Natural killer cell (primary cell): ENCODE results near the gene STARD7. TPM values are rescaled to one million over a fixed set of nuclear protein-coding genes. Genes with fewer than 3 reads are reported as not detected.

Experiments
- ATAC-seq, 3 donors: fragments of 150-1000 bp in 2 of 3; fragments of 200-7000 bp in 1 of 3; cut with Tn5 transposase; 1 replicate in 1 of 3; 2 replicates in 2 of 3; pipeline ENCODE4 v1.10.0; 2021; ENCODE audit warnings: mild to moderate bottlenecking in 2 of 3, moderate library complexity in 2 of 3
- DNase-seq, 2 donors: peaks; one replicate each; pipeline versions ENCODE4 v3.0.0 to v3.0.0-alpha.2; 2013 to 2021; ENCODE audit warnings: mixed read lengths in 1 of 2
- H3K27ac ChIP-seq: one replicate; pipeline ENCODE4 v1.5.1; 2013; ENCODE audit warnings: mild to moderate bottlenecking, low read length
- H3K27me3 ChIP-seq: one replicate; pipeline ENCODE4 v1.6.1; 2013; ENCODE audit warnings: low read length; ENCODE audit not compliant: control insufficient read depth, insufficient read depth
- H3K36me3 ChIP-seq: one replicate; pipeline ENCODE4 v1.6.1; 2013; ENCODE audit warnings: low read length; ENCODE audit not compliant: control insufficient read depth, insufficient read depth
- H3K4me1 ChIP-seq: one replicate; pipeline ENCODE4 v1.6.1; 2013; ENCODE audit warnings: low read length; ENCODE audit not compliant: control insufficient read depth, insufficient read depth
- H3K4me3 ChIP-seq: one replicate; pipeline ENCODE4 v1.5.1; 2013; ENCODE audit warnings: low read length
- H3K9me3 ChIP-seq: one replicate; pipeline ENCODE4 v1.6.1; 2013; ENCODE audit warnings: low read length; ENCODE audit not compliant: control insufficient read depth, insufficient read depth
- H3K27ac Mint-ChIP-seq, 2 donors: one replicate each; pipeline ENCODE4 v1.8.0; 2022; ENCODE audit warnings: mild to moderate bottlenecking in 2 of 2, mixed read lengths in 2 of 2, moderate library complexity in 1 of 2
- H3K27me3 Mint-ChIP-seq, 2 donors: one replicate each; pipeline ENCODE4 v1.8.0; 2022; ENCODE audit warnings: low read depth in 2 of 2, mixed read lengths in 2 of 2
- H3K36me3 Mint-ChIP-seq: one replicate; pipeline ENCODE4 v1.8.0; 2022; ENCODE audit warnings: mixed read lengths
- H3K4me1 Mint-ChIP-seq, 2 donors: one replicate each; pipeline ENCODE4 v1.8.0; 2022; ENCODE audit warnings: mixed read lengths in 2 of 2
- H3K4me3 Mint-ChIP-seq: one replicate; pipeline ENCODE4 v1.8.0; 2022; ENCODE audit warnings: mild to moderate bottlenecking, moderate library complexity, mixed read lengths
- H3K9me3 Mint-ChIP-seq, 2 donors: one replicate each; pipeline ENCODE4 v1.8.0; 2022; ENCODE audit warnings: mixed read lengths in 2 of 2
- WGBS: methylation state at CpG from one replicate; pipeline ENCODE4 v1.1.7; 2013; ENCODE audit warnings: missing lambda C conversion rate; ENCODE audit not compliant: insufficient coverage; 5-methylcytosine and 5-hydroxymethylcytosine counted together
- intact Hi-C: fragments of 100-400 bp; cut with micrococcal nuclease; formaldehyde crosslinking; loops from one replicate; pipeline ENCODE4 v1.14.2; 2022
- total RNA-seq, 4 donors: library from RNA; stranded (reverse); fragments of 120-200 nt in 1 of 4; gene quantifications; one replicate each; pipeline versions ENCODE4 v1.2.3 to v1.2.4, GENCODE V29; 2013 to 2022
- TF ChIP-seq, protein P1 (sequence below): fragments of 200-600 bp; IDR thresholded peaks from one replicate; pipeline ENCODE4 v1.8.0; 2022; ENCODE audit warnings: antibody characterized with exemption

Gene STARD7
- total RNA-seq, 3 donors from 2014 or later (not counting 1 experiment from before 2014, with no cell fraction given), result 62.6 to 106 (median 86.1) TPM

DNA sequence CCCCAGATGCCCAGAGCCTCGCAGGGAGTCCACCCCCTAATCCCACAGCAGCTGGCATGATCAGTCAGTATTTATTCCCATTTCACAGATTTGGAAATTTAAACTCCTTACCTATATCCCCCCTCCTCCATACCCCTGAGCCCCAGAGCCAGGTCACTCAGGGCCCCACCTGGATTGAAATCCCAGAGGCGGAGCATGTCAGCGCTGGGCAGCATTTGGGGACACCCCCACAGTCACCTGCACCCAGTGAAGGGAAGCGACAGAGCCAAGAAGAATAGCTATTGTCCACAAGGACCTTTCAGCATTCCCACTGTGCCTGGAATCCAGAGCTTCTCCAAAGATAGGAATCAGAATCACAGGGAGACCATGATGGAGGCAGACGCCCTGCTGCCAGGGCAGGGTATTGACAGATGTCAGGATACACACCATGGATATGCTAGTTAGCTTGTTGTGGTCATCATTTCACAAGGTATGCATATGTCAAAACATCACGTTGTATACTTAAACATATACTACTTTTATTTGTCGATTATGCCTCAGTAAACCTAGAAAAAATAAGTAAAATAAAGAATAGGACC, 69.4 kb downstream of the STARD7 start:
- peaks cover 18 to 51% of the 10 kb centered on the region in 2 donors for H3K4me1 Mint-ChIP-seq
- H3K36me3 Mint-ChIP-seq, result no peaks in the 10 kb centered on the region
- TF ChIP-seq, protein P1, sequence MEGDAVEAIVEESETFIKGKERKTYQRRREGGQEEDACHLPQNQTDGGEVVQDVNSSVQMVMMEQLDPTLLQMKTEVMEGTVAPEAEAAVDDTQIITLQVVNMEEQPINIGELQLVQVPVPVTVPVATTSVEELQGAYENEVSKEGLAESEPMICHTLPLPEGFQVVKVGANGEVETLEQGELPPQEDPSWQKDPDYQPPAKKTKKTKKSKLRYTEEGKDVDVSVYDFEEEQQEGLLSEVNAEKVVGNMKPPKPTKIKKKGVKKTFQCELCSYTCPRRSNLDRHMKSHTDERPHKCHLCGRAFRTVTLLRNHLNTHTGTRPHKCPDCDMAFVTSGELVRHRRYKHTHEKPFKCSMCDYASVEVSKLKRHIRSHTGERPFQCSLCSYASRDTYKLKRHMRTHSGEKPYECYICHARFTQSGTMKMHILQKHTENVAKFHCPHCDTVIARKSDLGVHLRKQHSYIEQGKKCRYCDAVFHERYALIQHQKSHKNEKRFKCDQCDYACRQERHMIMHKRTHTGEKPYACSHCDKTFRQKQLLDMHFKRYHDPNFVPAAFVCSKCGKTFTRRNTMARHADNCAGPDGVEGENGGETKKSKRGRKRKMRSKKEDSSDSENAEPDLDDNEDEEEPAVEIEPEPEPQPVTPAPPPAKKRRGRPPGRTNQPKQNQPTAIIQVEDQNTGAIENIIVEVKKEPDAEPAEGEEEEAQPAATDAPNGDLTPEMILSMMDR, result no peak
- DNase-seq (no peak), ATAC-seq (no peak)
- intact Hi-C loops, result no loop called here
- Histone ChIP-seq H3K9me3 (no peaks in the 10 kb centered on the region), H3K27me3 (no peaks in the 10 kb centered on the region), H3K4me1 (peaks cover 56% of the 10 kb centered on the region), H3K4me3 (no peak overlapping the region), H3K27ac (no peak overlapping the region), H3K36me3 (peaks cover 25% of the 10 kb centered on the region)
- H3K4me3 Mint-ChIP-seq, result no peak overlapping the region
- H3K9me3 Mint-ChIP-seq, result no peaks in the 10 kb centered on the region
- WGBS, result 90% methylated on average over 5 of the region's 7 CpGs
- H3K27me3 Mint-ChIP-seq, result no peaks in the 10 kb centered on the region
- peak overlapping the region; percentile 61 to 82 for H3K27ac Mint-ChIP-seq

DNA sequence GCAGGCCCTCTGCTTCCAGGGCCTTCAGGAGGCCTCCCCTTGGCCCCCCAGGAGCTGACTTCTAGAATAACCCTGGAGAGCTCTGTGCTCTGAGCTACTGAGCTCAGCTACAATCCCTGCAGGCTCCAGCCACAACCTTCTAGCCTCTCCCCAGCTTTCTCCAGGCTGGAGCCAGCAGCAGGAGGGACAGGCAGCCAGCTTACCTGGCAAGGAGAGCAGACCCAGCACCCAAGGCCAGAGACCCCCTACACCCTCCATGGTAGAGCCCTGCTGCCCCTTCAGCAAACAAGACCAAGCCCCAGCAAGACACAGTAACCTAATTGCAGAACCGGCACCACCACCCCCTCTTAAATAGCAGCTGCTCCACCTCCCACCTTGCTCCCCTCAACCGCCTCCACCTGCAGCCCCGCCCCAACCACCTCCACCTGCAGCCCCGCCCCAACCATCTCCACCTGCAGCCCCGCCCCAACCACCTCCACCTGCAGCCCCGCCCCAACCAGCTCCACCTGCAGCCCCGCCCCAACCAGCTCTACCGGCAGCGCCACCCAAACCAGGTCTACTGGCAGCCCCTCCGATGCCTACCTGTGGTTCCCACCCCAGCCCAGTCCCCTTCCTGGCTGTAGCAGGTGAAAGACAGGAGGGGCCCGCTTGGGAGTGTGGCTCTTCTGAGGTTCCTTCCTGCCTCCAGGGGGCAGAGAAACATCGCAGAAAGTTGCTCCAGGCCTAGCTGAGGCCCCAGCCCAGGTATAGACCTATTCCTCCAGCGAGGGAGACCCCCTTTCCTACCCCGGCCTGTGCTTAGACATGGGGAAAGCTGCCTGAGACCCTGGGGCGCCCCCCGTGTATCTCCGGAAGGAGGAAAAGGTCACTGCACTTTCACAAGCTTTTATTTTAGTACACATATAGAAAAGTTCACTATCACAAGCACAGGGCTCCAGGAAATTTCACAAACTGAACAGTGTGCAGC, 70.2 kb downstream of the STARD7 start, which contains the start of gene ASTL:
Gene ASTL (minus strand): TSS at position 324 of the 967 bp plus-strand sequence. CDS start 66 bp downstream, at position 258.
- Mint-ChIP-seq H3K36me3 (no peaks in the 10 kb centered on the region), H3K4me3 (peak within 1 kb of the TSS; percentile 49), H3K9me3 (no peaks in the 10 kb centered on the region), H3K27me3 (no peaks in the 10 kb centered on the region), H3K27ac (peak within 1 kb of the TSS; percentile 61 to 82), H3K4me1 (peaks cover 12 to 43% of the 10 kb centered on the region in 2 donors)
- intact Hi-C loops, result loop anchor here (1.0 kb wide), 1 partner anchor 36 kb away; no protein-coding TSS in a partner anchor
- Histone ChIP-seq H3K27ac (no peak within 1 kb of the TSS), H3K4me3 (no peak within 1 kb of the TSS), H3K4me1 (peaks cover 48% of the 10 kb centered on the region), H3K27me3 (no peaks in the 10 kb centered on the region), H3K9me3 (no peaks in the 10 kb centered on the region), H3K36me3 (peaks cover 17% of the 10 kb centered on the region)
- ATAC-seq (peak; percentile 38 to 61 (median 55)), DNase-seq (peak in 1 of 2 donors; percentile 86)
- TF ChIP-seq, protein P1, result peak; percentile 66
- 22% methylated on average over 16 of the region's 17 CpGs for WGBS

- H3K4me3 Mint-ChIP-seq, result peak overlapping the region; percentile 49
- peak in 2 of 3 donors; percentile 3 to 25 for ATAC-seq
- no peaks in the 10 kb centered on the region for H3K27me3 Mint-ChIP-seq
- intact Hi-C loops, result loop anchor here (1.0 kb wide), 1 partner anchor 37 kb away; no protein-coding TSS in a partner anchor
- H3K27ac Mint-ChIP-seq, result peak overlapping the region; percentile 61 to 82
- no peaks in the 10 kb centered on the region for H3K36me3 Mint-ChIP-seq
- no peaks in the 10 kb centered on the region for H3K9me3 Mint-ChIP-seq
- Histone ChIP-seq H3K4me3 (no peak overlapping the region), H3K27me3 (no peaks in the 10 kb centered on the region), H3K36me3 (peaks cover 8% of the 10 kb centered on the region), H3K9me3 (no peaks in the 10 kb centered on the region), H3K4me1 (peaks cover 39% of the 10 kb centered on the region), H3K27ac (no peak overlapping the region)
- H3K4me1 Mint-ChIP-seq, result peaks cover 7 to 37% of the 10 kb centered on the region in 2 donors
- WGBS, result 49% methylated on average over 15 of the region's 15 CpGs
- DNase-seq, result peak in 1 of 2 donors; percentile 49
- TF ChIP-seq, protein P1, result no peak
Measured at GRCh38 chr2:96137321-96138178, 71.1 kb downstream of the STARD7 start.
